Mesenteric fat pad (tissue), 1 donor: Measurements from ENCODE around the gene MEF2A. TPM values are rescaled to one million over a fixed set of nuclear protein-coding genes. Genes with fewer than 3 reads are reported as not detected.

ENCODE experiments used
- DNase-seq: peaks from one replicate; pipeline ENCODE4 v3.0.0-alpha.2; 2020; ENCODE audit warnings: low spot score
- total RNA-seq: library from RNA; stranded (reverse); fragmentation: NEBNext Ultra II Directional; extraction: Animal tissue kit (Norgen Biotek cat#: 25700); gene quantifications from one replicate; pipeline ENCODE4 v1.2.1, GENCODE V29; 2021
- donor health status: DM: yes; HTN: yes; CAD: no.

MEF2A gene
- total RNA-seq, 1 donor from 2014 or later: 68.0 TPM

- no peak for DNase-seq
Observed at GRCh38 chr15:99762288-99762687, 196.5 kb downstream of the MEF2A start.

DNA sequence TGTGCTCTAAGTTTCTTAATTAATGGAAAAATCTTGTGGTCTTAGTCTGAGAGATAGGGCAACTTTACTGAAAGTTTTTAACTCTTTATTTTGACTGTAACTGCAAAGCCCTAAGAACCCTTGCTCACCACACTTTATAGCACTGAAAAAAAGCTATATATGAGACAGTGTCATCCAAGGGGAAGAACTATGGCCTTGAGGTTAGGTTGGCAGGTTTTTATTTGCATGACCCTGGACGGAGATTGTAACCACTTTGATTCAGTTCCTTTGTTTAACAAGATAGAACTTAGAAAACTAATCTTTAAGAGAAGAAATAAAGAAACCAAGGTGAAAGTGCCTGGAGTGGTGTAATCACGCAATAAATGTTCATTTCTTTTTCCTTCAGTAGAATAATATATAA is 198.0 kb downstream of the MEF2A start:
- DNase-seq: no peak

DNA sequence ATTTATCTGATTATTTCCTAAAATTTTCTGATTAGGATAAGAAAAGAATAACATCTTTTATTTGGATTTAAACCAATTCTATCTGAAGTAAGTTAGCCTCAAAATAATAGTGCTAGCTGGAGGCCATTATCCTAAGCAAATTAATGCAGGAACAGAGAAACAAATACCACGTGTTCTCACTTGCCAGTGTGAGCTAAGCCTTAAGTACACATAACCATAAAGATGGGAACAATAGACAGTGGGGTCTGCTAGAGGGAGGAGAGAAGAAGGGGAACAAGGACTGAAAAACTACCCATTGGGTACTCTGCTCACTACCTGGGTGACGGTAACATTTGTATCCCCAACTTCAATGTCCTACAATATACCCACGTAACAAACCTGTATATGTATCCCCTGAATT is 198.7 kb downstream of the MEF2A start:
- DNase-seq: no peak

Other genes with a start within 250 kb of the MEF2A start
- gene LYSMD4, start 167.5 kb downstream of the MEF2A start, total RNA-seq: 6.4 TPM